Liver (tissue), 9 donors: Measurements from ENCODE around the gene FKBP9. TPM values are rescaled to one million over a fixed set of nuclear protein-coding genes. Genes with fewer than 3 reads are reported as not detected.
"Not testable (repeated sequence)": the region's sequence is repeated elsewhere in the genome, so short reads cannot be mapped to it uniquely, and the experiment has no call there.

ENCODE experiments used
- DNase-seq: peaks from one replicate; pipeline ENCODE4 v3.0.0-alpha.2; 2017; ENCODE audit warnings: low spot score
- H3K27ac ChIP-seq, 2 donors: one replicate each; pipeline ENCODE4 v1.7.0; 2013; ENCODE audit warnings: inconsistent platforms in 2 of 2, low read length in 2 of 2, control low read depth in 1 of 2, low read depth in 1 of 2, mild to moderate bottlenecking in 1 of 2
- H3K27me3 ChIP-seq, 4 donors: one replicate each; pipeline versions ENCODE4 v1.6.1 to v1.7.0; 2013; ENCODE audit warnings: low read length in 3 of 4, inconsistent platforms in 1 of 4, mild to moderate bottlenecking in 1 of 4, moderate library complexity in 1 of 4; ENCODE audit not compliant: control insufficient read depth in 4 of 4, insufficient read depth in 4 of 4
- H3K36me3 ChIP-seq, 4 donors: one replicate each; pipeline versions ENCODE4 v1.6.1 to v1.7.0; 2013; ENCODE audit warnings: low read length in 3 of 4, mild to moderate bottlenecking in 3 of 4, low read depth in 1 of 4, moderate library complexity in 1 of 4; ENCODE audit not compliant: control insufficient read depth in 4 of 4, insufficient read depth in 3 of 4
- H3K4me1 ChIP-seq, 4 donors: one replicate each; pipeline versions ENCODE4 v1.6.1 to v1.7.0; 2013; ENCODE audit warnings: low read length in 3 of 4, mild to moderate bottlenecking in 3 of 4, moderate library complexity in 1 of 4; ENCODE audit not compliant: control insufficient read depth in 4 of 4, insufficient read depth in 4 of 4
- H3K4me3 ChIP-seq, 3 donors: one replicate each; pipeline versions ENCODE4 v1.6.1 to v1.7.0; 2013; ENCODE audit warnings: low read length in 3 of 3, control low read depth in 1 of 3, low read depth in 1 of 3, mild to moderate bottlenecking in 1 of 3
- H3K9ac ChIP-seq, 2 donors: one replicate each; pipeline ENCODE4 v1.7.0; 2013; ENCODE audit warnings: low read length in 2 of 2, mild to moderate bottlenecking in 2 of 2, moderate library complexity in 2 of 2, control low read depth in 1 of 2, low read depth in 1 of 2
- H3K9me3 ChIP-seq, 4 donors: one replicate each; pipeline versions ENCODE4 v1.6.1 to v1.7.0; 2013; ENCODE audit warnings: low read length in 3 of 4; ENCODE audit not compliant: control insufficient read depth in 4 of 4
- ATF3 ChIP-seq: IDR thresholded peaks from 2 replicates; pipeline ENCODE4 v1.6.1; 2016; ENCODE audit warnings: antibody characterized with exemption
- CTCF ChIP-seq: fragments of 150-350 bp; IDR thresholded peaks from 2 replicates; pipeline ENCODE4 v1.5.1; 2017; ENCODE audit warnings: improper control_type of control experiment, low read depth, low read length; ENCODE audit not compliant: missing input control
- EGR1 ChIP-seq, 2 donors: IDR thresholded peaks; 2 replicates each; pipeline ENCODE4 v1.6.1; 2016 to 2018; ENCODE audit warnings: antibody characterized with exemption in 2 of 2, low read depth in 2 of 2
- FOXA1 ChIP-seq: IDR thresholded peaks from 2 replicates; pipeline ENCODE4 v1.6.1; 2016; ENCODE audit warnings: antibody characterized with exemption
- FOXA2 ChIP-seq: IDR thresholded peaks from 2 replicates; pipeline ENCODE4 v1.6.1; 2016; ENCODE audit warnings: antibody characterized with exemption
- GABPA ChIP-seq, 2 donors: IDR thresholded peaks in 1 of 2; conservative IDR thresholded peaks in 1 of 2; 2 replicates each; pipeline ENCODE4 v1.6.1; 2016; ENCODE audit warnings: antibody characterized with exemption in 2 of 2, mild to moderate bottlenecking in 1 of 2, moderate library complexity in 1 of 2
- HNF4A ChIP-seq, 2 donors: conservative IDR thresholded peaks; 2 replicates each; pipeline ENCODE4 v1.6.1; 2016; ENCODE audit warnings: antibody characterized with exemption in 2 of 2, mild to moderate bottlenecking in 2 of 2
- HNF4G ChIP-seq: IDR thresholded peaks from 2 replicates; pipeline ENCODE4 v1.6.1; 2016; ENCODE audit warnings: antibody characterized with exemption
- JUND ChIP-seq, 2 donors: IDR thresholded peaks; 2 replicates each; pipeline ENCODE4 v1.6.1; 2016; ENCODE audit warnings: antibody characterized with exemption in 2 of 2
- MAX ChIP-seq: IDR thresholded peaks from 2 replicates; pipeline ENCODE4 v1.6.1; 2016; ENCODE audit warnings: antibody characterized with exemption
- NR2F2 ChIP-seq: IDR thresholded peaks from 2 replicates; pipeline ENCODE4 v1.6.1; 2016; ENCODE audit warnings: antibody characterized with exemption
- RAD21 ChIP-seq, 2 donors: IDR thresholded peaks; 2 replicates each; pipeline ENCODE4 v1.6.1; 2016; ENCODE audit warnings: antibody characterized with exemption in 2 of 2, mild to moderate bottlenecking in 2 of 2
- RXRA ChIP-seq, 2 donors: IDR thresholded peaks; 2 replicates each; pipeline ENCODE4 v1.6.1; 2017 to 2018; ENCODE audit warnings: antibody characterized with exemption in 2 of 2, mild to moderate bottlenecking in 1 of 2
- SP1 ChIP-seq: IDR thresholded peaks from 2 replicates; pipeline ENCODE4 v1.6.1; 2018; ENCODE audit warnings: antibody characterized with exemption, mild to moderate bottlenecking
- TAF1 ChIP-seq: conservative IDR thresholded peaks from 2 replicates; pipeline ENCODE4 v1.6.1; 2016; ENCODE audit warnings: antibody characterized with exemption, mild to moderate bottlenecking
- YY1 ChIP-seq: IDR thresholded peaks from 2 replicates; pipeline ENCODE4 v1.6.1; 2016; ENCODE audit warnings: antibody characterized with exemption, mild to moderate bottlenecking
- WGBS: extraction: QIAGEN DNeasy Blood & Tissue Kit; methylation state at CpG from one replicate; pipeline ENCODE4 v1.1.7; 2013; 5-methylcytosine and 5-hydroxymethylcytosine counted together
- polyA plus RNA-seq, 2 donors: library from polyadenylated mRNA; stranded (reverse) in 1 of 2; unstranded in 1 of 2; fragments of 200-250 nt in 1 of 2; fragments of >200 nt in 1 of 2; fragmentation: Nextera tagmentation in 1 of 2; extraction: Ambion mirVana in 1 of 2; gene quantifications; one replicate each; pipeline versions ENCODE4 v1.2.1 to v1.2.3, GENCODE V29; 2013 to 2015
- total RNA-seq, 2 donors: library from RNA; depleted of rRNA; stranded (reverse); fragments of >200 nt; gene quantifications; one replicate each; pipeline ENCODE4 v1.2.3, GENCODE V29; 2014
- donor health status: healthy.
- donor health status: healthy.
- donor health status: healthy.
- donor health status: healthy.
- donor health status: healthy.

Gene FKBP9
- total and polyA plus RNA-seq, 4 donors = 13.7 to 44.8 (median 20.2) TPM

GRCh38 chr7:32916006-32916405 lies 41.2 kb upstream of the FKBP9 start (continued):
- TF ChIP-seq CTCF (no peak), FOXA2 (no peak), ATF3 (no peak), GABPA (IDR thresholded peaks at IDR 0.05 in 1 of 2, conservative IDR thresholded peaks at IDR 0.05 in 1 of 2) (no peak), MAX (no peak)

- 92% methylated on average over 5 of the region's 7 CpGs for WGBS
- H3K9me3 ChIP-seq, H3K36me3 ChIP-seq: not testable (repeated sequence)
Observed at GRCh38 chr7:32916994-32917393, 40.2 kb upstream of the FKBP9 start.

GRCh38 chr7:32921896-32922295 lies 35.3 kb upstream of the FKBP9 start:
- no peak overlapping the region for H3K27ac ChIP-seq
- no peak for TF ChIP-seq RXRA (IDR thresholded peaks at IDR 0.05)
- no peak for TF ChIP-seq RAD21 (IDR thresholded peaks at IDR 0.05)
- TF ChIP-seq EGR1 (IDR thresholded peaks at IDR 0.05; ENCODE audit: low read depth in 2 of 2) = no peak
- no peak for TF ChIP-seq HNF4A (conservative IDR thresholded peaks at IDR 0.05)
- no peak for TF ChIP-seq JUND (IDR thresholded peaks at IDR 0.05)
- TF ChIP-seq MAX = no peak
- TF ChIP-seq ATF3 = no peak
- no peak for TF ChIP-seq SP1
- no peak for TF ChIP-seq CTCF
- TF ChIP-seq FOXA2 = no peak
- TF ChIP-seq HNF4G = no peak
- TF ChIP-seq TAF1 = no peak
- no peak for TF ChIP-seq FOXA1
- TF ChIP-seq YY1 = no peak
- no peak for TF ChIP-seq GABPA (IDR thresholded peaks at IDR 0.05 in 1 of 2, conservative IDR thresholded peaks at IDR 0.05 in 1 of 2)
- no peak for TF ChIP-seq NR2F2
- no peak overlapping the region for H3K4me3 ChIP-seq
- peaks cover 0 to 5% (median 0%) of the 10 kb centered on the region in 4 donors for H3K36me3 ChIP-seq
- no peaks in the 10 kb centered on the region for H3K9me3 ChIP-seq
- DNase-seq = no peak
- no peak overlapping the region for H3K9ac ChIP-seq
- no peaks in the 10 kb centered on the region for H3K4me1 ChIP-seq
- H3K27me3 ChIP-seq = no peaks in the 10 kb centered on the region
- 78% methylated on average over 2 of the region's 2 CpGs for WGBS

More at GRCh38 chr7:32916994-32917393, 40.2 kb upstream of the FKBP9 start:
- not testable (repeated sequence) for DNase-seq, H3K27ac ChIP-seq, H3K9ac ChIP-seq, H3K27me3 ChIP-seq, H3K4me1 ChIP-seq, H3K4me3 ChIP-seq
